ENCODE results near the gene TSC22D1.
"Not testable (repeated sequence)": the region's sequence is repeated elsewhere in the genome, so short reads cannot be mapped to it uniquely, and the experiment has no call there.

The TSC22D1 gene

GRCh38 chr13:44506251-44506650, 69.9 kb downstream of the TSC22D1 start:
- DNase-seq (ENCODE audit: low read depth) = no peak

GRCh38 chr13:44504116-44504515, 72.0 kb downstream of the TSC22D1 start:
- no peak for DNase-seq (ENCODE audit: low read depth)

- no peak for DNase-seq (ENCODE audit: low read depth)
Measured at GRCh38 chr13:44498969-44499368, 77.2 kb downstream of the TSC22D1 start.

GRCh38 chr13:44498502-44498901, 77.6 kb downstream of the TSC22D1 start:
- DNase-seq (ENCODE audit: low read depth) = no peak

- DNase-seq (ENCODE audit: low read depth) = no peak
Measured at GRCh38 chr13:44497801-44498200, 78.3 kb downstream of the TSC22D1 start.

GRCh38 chr13:44493213-44493812, 82.8 kb downstream of the TSC22D1 start:
- no peak for DNase-seq (ENCODE audit: low read depth)

GRCh38 chr13:44489751-44490150, 86.4 kb downstream of the TSC22D1 start:
- DNase-seq (ENCODE audit: low read depth) = no peak

- DNase-seq (ENCODE audit: low read depth) = no peak
Measured at GRCh38 chr13:44487989-44488388, 88.1 kb downstream of the TSC22D1 start.

- no peak for DNase-seq (ENCODE audit: low read depth)
Measured at GRCh38 chr13:44484562-44485138, 91.5 kb downstream of the TSC22D1 start.

- no peak for DNase-seq (ENCODE audit: low read depth)
Measured at GRCh38 chr13:44474122-44474910, 101.8 kb downstream of the TSC22D1 start.

GRCh38 chr13:44471686-44472085, 104.4 kb downstream of the TSC22D1 start:
- DNase-seq (ENCODE audit: low read depth) = no peak

GRCh38 chr13:44470638-44471562, 105.2 kb downstream of the TSC22D1 start:
- no peak for DNase-seq (ENCODE audit: low read depth)

- DNase-seq (ENCODE audit: low read depth) = no peak
Measured at GRCh38 chr13:44468874-44469273, 107.3 kb downstream of the TSC22D1 start.

GRCh38 chr13:44465318-44465717, 110.8 kb downstream of the TSC22D1 start:
- no peak for DNase-seq (ENCODE audit: low read depth)

GRCh38 chr13:44464471-44464870, 111.7 kb downstream of the TSC22D1 start:
- no peak for DNase-seq (ENCODE audit: low read depth)

GRCh38 chr13:44463759-44464158, 112.4 kb downstream of the TSC22D1 start:
- no peak for DNase-seq (ENCODE audit: low read depth)

GRCh38 chr13:44459674-44460073, 116.5 kb downstream of the TSC22D1 start:
- no peak for DNase-seq (ENCODE audit: low read depth)

- no peak for DNase-seq (ENCODE audit: low read depth)
Measured at GRCh38 chr13:44458313-44458975, 117.7 kb downstream of the TSC22D1 start.

GRCh38 chr13:44456212-44456611, 119.9 kb downstream of the TSC22D1 start:
- DNase-seq (ENCODE audit: low read depth) = not testable (repeated sequence)

GRCh38 chr13:44455769-44456168, 120.4 kb downstream of the TSC22D1 start:
- DNase-seq (ENCODE audit: low read depth) = no peak

GRCh38 chr13:44453881-44454280, 122.2 kb downstream of the TSC22D1 start:
- DNase-seq (ENCODE audit: low read depth) = no peak

GRCh38 chr13:44453069-44453468, 123.1 kb downstream of the TSC22D1 start:
- no peak for DNase-seq (ENCODE audit: low read depth)

All from CMK (cell line).